AG10803 (cell line): ENCODE results near the gene MRS2.
"Not testable (repeated sequence)": the region's sequence is repeated elsewhere in the genome, so short reads cannot be mapped to it uniquely, and the experiment has no call there.

ENCODE experiments used
- DNase-seq: peaks from one replicate; pipeline ENCODE4 v3.0.0; 2010; ENCODE audit warnings: low read depth
- H3K4me3 ChIP-seq: 2 replicates; pipeline ENCODE4 v1.5.1; 2011; ENCODE audit warnings: mild to moderate bottlenecking, low read length, control low read depth
- CTCF ChIP-seq: conservative IDR thresholded peaks from 2 replicates; pipeline ENCODE4 v1.5.1; 2011; ENCODE audit warnings: mild to moderate bottlenecking, low read length, control low read depth, inconsistent platforms

The MRS2 gene

GRCh38 chr6:24394061-24394779 is 8.5 kb upstream of the MRS2 start:
- no peak for TF ChIP-seq CTCF
- DNase-seq = no peak
- H3K4me3 ChIP-seq = no peak overlapping the region

GRCh38 chr6:24394780-24395437 is 7.8 kb upstream of the MRS2 start:
- no peak overlapping the region for H3K4me3 ChIP-seq

GRCh38 chr6:24396824-24397223 is 5.9 kb upstream of the MRS2 start:
- no peak overlapping the region for H3K4me3 ChIP-seq
- DNase-seq = no peak

More at GRCh38 chr6:24394780-24395437, 7.8 kb upstream of the MRS2 start:
- TF ChIP-seq CTCF = no peak
- DNase-seq = peak; percentile 85

GRCh38 chr6:24397631-24398030 is 5.1 kb upstream of the MRS2 start:
- no peak overlapping the region for H3K4me3 ChIP-seq
- TF ChIP-seq CTCF = no peak
- no peak for DNase-seq

More at GRCh38 chr6:24396824-24397223, 5.9 kb upstream of the MRS2 start:
- no peak for TF ChIP-seq CTCF

GRCh38 chr6:24400045-24401039 is 2.4 kb upstream of the MRS2 start:
- H3K4me3 ChIP-seq, DNase-seq: not testable (repeated sequence)

- no peak overlapping the region for H3K4me3 ChIP-seq
- TF ChIP-seq CTCF = no peak
- DNase-seq = no peak
Observed at GRCh38 chr6:24401458-24401857, 1.3 kb upstream of the MRS2 start.

- H3K4me3 ChIP-seq = peak overlapping the region; percentile 95
- DNase-seq = no peak
- no peak for TF ChIP-seq CTCF
Observed at GRCh38 chr6:24403501-24403824, 727 bp downstream of the MRS2 start.
